SK-N-SH treated with all-trans-retinoic acid at 6 μM for 48 hours (cell line): ENCODE measurements around the gene CAMK1.

Experiments
- ARNTL ChIP-seq: fragments of 450-650 bp; formaldehyde crosslinking; IDR thresholded peaks from 2 replicates; pipeline ENCODE4 v1.5.0; 2020; ENCODE audit warnings: low read depth, mild to moderate bottlenecking, moderate library complexity, borderline replicate concordance
- TF ChIP-seq, protein P1 (sequence below): fragments of 250-450 bp; sonication (Bioruptor Pico); IDR thresholded peaks from 2 replicates; pipeline ENCODE4 v1.5.0; 2020; ENCODE audit warnings: mild to moderate bottlenecking, moderate library complexity

DNA sequence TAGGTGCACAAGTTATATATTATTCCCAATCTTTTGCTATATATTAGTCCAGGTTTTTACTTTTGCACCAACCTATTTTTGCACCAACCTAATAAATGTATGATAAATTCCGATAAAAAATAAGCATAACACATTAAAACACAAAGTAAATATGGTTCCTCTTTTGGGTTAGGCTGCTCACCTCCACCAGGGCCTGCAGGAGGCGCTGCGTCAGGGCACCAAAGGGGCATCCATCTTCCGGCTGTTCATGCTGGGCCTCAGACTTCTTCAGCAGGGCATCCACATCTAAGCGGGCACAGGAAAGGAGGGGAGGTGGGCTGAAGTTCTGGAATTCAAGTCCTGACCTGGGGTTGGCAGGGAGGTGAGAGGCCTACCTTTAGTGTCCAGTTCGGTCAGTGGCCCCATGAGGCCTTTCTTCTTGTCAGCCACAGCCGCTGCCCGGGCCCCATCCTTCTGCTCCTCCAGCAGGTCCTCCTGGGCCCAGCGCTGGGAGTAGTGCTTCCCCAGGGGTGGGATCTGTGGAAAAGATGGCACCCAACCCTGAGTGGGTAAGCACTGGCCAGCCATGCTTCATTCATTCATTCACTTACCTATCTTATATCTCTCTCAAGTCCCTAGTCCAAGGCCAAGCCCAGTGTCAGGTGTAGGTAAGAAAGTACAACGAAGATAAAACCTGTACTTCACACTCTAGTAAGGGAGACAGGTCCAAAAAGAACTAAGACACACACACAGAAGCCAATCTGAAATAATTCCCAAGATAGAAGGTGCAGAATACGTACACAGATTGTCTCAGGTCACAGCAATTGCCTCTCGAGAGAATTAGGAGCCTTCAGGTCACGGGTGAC, 17.3 kb upstream of the CAMK1 start:
- TF ChIP-seq, protein P1, sequence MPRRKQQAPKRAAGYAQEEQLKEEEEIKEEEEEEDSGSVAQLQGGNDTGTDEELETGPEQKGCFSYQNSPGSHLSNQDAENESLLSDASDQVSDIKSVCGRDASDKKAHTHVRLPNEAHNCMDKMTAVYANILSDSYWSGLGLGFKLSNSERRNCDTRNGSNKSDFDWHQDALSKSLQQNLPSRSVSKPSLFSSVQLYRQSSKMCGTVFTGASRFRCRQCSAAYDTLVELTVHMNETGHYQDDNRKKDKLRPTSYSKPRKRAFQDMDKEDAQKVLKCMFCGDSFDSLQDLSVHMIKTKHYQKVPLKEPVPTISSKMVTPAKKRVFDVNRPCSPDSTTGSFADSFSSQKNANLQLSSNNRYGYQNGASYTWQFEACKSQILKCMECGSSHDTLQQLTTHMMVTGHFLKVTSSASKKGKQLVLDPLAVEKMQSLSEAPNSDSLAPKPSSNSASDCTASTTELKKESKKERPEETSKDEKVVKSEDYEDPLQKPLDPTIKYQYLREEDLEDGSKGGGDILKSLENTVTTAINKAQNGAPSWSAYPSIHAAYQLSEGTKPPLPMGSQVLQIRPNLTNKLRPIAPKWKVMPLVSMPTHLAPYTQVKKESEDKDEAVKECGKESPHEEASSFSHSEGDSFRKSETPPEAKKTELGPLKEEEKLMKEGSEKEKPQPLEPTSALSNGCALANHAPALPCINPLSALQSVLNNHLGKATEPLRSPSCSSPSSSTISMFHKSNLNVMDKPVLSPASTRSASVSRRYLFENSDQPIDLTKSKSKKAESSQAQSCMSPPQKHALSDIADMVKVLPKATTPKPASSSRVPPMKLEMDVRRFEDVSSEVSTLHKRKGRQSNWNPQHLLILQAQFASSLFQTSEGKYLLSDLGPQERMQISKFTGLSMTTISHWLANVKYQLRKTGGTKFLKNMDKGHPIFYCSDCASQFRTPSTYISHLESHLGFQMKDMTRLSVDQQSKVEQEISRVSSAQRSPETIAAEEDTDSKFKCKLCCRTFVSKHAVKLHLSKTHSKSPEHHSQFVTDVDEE (CRISPR knock-in tag), result no peak
- TF ChIP-seq ARNTL (CRISPR knock-in tag), result no peak
